Glomerular endothelial cell (primary cell): ENCODE measurements around the gene KCNQ5. TPM values are rescaled to one million over a fixed set of nuclear protein-coding genes. Genes with fewer than 3 reads are reported as not detected.
"Not testable (repeated sequence)": the region's sequence is repeated elsewhere in the genome, so short reads cannot be mapped to it uniquely, and the experiment has no call there.

ENCODE experiments used
- DNase-seq: peaks from one replicate; pipeline ENCODE4 v3.0.0-alpha.2; 2011; ENCODE audit warnings: low read depth, low spot score; ENCODE audit errors: extremely low read depth
- total RNA-seq: library from RNA; depleted of rRNA; stranded (reverse); fragments of >200 nt; gene quantifications from 2 replicates; pipeline ENCODE4 v1.2.3, GENCODE V29; 2015

KCNQ5 gene
- total RNA-seq, 1 donor from 2014 or later, result 1.1 TPM

DNA sequence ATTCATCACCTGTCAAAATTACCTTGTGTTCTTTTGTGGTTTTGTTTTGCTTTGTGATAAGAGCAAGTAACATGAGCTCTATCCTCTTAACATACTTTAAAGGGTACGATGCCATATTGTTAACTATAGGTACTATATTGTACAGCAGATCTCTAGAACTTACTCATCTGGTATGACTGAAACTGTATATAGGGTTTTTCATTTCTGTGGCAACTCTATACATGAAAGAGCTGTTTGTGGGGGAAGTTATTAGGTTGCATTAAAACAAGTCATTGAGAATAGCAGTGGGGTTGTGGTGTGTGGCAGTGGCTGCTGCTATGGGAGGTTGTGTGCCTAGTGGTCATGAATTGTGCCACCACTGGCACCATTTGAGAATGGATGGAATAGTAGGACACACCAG lies 268.4 kb downstream of the KCNQ5 start:
- no peak for DNase-seq

DNA sequence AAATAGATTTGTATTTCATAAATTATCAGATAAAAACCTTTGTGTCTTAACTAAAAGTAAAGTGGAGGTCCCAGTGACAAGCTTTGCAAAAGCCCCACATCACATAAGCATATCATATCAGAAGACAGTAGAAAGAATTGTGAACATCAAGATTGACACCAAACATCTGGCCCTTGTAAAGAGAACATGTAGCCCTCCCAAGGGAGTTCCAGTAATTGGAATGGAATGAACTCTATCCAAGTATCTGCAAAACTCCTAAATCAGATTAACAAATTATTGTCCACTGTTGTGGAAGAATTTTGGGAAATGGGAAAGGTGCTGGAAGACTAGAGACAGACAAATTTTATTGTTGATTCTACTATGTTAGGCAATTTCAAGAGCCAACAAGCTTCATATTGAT lies 268.8 kb downstream of the KCNQ5 start:
- no peak for DNase-seq

DNA sequence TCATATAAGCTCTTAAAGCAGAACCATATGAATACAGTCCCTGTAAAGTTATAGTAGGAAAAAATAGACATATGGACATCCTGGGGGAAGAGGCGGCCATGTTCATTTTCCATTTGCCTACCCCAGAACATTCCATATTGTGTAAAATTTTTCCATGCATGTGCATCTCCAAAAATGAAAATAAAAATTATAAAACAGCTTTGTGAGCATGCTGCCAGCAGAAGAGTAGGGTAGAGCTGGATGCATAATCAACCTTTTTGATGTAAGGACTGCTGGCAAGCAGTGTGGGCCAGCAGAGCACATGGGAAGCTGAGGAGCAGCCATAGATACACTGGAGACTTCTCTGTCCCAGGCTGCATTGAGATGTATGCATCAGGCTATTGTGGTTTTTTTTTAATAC lies 271.0 kb downstream of the KCNQ5 start:
- no peak for DNase-seq

DNA sequence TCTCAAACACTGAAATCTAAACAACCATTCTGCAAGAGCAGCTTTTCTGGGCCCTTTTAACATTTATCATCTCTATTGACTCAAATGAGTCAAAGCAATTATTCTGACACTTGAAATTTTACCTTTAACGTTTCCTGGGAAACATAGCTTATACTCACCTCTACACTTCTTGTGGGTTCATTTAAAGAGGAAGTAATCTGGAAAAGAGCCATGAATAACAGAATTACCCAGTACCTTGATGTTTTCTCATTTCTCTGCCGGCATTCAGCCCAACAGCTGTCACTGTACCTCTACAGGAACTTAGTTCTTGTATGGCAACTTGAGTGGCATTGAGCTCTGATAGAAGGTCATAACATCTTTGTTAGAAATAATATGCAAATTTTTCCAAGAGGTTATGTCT lies 272.2 kb downstream of the KCNQ5 start:
- no peak for DNase-seq

DNA sequence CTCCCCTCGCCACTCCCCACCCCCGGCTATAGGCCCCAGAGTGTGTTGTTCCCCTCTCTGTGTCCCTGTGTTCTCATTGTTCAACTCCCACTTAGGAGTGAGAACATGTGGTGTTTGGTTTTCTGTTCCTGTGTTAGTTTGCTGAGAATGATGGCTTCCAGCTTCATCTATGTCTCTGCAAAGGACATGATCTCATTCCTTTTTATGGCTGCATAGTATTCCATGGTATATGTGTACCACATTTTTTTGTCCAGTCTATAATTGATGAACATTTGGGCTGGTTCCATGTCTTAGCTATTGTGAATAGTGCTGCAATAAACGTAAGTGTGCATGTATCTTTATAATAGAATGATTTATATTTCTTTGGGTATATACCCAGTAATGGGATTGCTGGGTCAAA lies 276.4 kb downstream of the KCNQ5 start:
- DNase-seq, result not testable (repeated sequence)

DNA sequence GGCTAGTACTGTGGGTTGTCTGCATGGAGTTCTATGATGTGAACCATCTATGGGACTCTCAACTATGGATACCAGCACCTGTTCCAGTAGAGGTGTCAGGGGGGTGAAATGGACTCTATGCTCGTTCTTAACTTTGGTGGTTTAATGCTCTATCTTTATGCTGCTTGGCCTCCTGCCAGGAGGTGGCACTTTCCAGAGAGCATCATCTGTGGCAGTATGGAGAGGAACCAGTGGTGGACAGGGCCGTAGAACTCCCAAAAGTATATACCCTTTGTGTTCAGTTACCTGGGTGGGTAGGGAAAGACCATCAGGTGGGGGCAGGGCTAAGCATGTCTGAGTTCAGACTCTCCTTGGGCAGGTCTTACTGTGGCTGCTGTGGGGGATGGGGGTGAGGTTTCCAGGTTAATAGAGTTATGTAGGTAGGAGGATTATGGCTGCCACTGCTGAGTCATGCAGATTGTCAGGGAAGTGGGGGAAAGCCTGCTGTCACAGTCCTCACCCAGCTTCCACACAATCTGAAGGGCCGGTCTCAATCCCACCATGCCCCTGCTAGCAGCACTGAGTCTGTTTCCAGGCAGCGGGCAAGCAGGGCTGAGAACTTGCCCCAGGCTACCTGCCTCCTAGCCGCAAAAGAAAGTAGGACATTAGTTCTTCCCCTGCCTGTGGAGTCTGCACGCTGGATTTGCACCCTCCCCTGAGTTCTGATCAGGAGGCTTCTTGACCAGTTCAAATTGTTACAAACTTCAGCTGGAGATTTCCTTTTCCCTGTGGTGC lies 284.0 kb downstream of the KCNQ5 start:
- DNase-seq, result no peak

DNA sequence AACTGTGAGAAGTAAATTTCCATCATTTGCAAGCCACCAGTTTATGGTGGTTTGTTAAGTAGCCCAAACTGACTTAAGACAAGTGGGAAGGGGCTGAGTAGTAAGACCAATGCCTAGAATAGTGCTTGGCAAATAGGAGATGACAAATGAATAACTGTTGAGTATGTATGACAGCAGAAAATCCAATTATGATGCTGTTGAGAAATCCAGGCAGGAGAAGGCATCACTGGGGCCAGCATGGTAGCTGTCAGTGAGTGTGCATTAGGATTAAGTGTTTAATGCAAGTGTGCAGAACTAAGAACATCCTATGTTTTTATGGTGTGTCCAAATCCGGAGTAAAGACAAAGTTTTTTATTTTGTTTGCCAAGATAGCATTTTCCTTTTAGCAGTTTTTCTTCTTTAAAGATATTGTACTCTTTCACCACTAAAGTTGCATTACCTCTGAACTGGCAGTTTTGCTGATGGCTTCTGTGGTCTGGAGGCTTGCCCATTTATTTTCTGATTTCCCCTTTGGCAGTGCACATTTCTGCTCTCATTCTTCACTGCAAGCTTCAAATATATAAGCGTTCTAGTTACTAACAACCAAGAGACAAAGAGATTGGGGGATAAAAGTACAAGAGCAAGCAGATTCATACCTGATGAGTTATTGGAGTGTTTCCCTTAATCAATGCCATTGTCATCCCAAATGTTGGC lies 289.7 kb downstream of the KCNQ5 start:
- DNase-seq, result no peak

DNA sequence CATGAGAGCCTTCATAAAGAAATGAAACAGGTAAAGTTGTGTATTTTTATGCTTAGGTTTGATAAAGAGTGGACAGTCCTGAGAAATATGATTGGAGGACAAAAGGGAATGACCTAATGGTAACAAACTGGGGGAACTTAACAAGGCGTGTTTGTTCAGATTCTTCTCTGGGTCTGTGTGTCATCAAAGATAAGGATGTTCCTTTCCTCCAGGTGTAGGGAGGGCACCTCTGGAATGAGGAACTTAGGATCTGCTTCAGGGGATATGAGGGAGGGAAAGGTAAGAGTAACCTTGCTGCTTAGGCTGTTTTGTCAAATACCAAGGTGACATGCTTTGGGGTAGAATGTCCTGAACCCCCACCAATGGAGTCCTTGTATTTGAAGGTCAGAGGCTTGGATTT lies 291.9 kb downstream of the KCNQ5 start:
- no peak for DNase-seq

DNA sequence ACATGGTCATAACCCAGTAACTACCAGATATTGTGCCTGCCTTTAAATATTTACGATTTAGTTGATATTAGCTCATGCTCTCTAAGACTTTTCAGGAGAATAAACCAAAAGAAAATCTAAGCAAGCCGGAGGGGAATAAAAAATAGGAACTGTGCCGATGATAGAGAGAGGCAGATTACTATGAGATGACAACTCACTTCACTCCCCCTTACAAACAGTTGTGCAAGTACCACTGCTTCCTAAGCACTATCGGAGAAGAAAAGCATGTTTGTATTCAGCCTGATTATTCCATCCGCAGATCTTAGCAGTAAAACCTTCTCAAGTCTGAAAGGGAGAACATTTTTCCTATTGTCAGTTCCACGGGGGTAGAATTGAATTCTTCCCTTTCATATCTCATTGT lies 294.4 kb downstream of the KCNQ5 start:
- no peak for DNase-seq

DNA sequence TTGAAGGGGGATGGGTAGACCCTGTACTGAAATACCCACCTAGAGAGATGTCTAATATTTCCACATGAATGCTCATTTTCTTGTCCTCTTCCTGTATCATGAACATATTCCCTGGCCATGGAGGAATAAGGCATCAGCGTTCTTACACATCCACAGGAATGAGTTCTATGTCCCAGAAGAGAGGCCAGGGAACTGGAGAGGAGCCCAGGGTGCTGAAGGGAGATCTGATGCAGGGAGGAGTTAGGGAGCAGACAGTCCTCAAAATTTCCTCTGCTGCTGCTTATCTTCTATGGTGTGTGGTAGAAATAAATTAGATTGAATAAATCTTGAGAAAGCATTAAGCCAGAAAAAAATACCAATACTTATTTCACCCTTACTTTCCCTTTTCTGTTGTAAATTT lies 295.0 kb downstream of the KCNQ5 start:
- DNase-seq, result no peak

DNA sequence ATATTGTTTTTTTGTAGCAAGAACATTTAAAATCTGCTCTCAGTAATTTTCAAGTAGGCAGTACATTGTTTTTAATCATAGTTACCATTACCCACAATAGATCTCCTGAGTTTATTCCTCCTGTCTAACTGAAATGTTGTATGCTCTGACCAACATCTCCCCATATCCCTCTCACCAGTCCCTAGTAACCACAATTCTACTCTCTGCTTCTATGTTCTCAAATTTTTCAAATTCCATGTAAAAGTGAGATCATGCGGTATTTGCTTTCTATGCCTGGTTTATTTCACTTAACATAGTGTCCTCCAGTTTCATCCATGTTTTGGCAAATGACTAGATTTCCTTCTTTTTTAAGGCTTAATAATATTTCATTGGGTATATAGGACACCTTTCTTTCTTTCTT lies 300.5 kb downstream of the KCNQ5 start:
- no peak for DNase-seq

DNA sequence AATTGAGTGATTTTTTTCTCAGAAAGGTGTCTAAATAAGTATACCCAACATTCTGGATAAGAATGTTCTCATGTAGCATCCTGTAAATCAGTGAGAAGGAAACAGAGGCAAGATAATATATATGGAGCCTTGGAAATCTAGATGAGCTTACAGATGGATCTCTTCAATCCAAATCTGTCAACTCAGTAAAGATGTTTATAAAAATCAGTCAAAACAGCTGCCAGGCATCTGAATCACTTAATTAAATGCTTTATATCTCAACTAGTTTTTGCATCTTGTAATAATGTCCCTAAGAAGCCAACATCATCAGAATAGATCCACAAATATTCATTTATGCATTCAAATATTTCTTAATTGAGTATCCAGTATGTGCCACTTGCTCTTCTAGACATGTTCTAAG lies 303.3 kb downstream of the KCNQ5 start:
- DNase-seq, result no peak

DNA sequence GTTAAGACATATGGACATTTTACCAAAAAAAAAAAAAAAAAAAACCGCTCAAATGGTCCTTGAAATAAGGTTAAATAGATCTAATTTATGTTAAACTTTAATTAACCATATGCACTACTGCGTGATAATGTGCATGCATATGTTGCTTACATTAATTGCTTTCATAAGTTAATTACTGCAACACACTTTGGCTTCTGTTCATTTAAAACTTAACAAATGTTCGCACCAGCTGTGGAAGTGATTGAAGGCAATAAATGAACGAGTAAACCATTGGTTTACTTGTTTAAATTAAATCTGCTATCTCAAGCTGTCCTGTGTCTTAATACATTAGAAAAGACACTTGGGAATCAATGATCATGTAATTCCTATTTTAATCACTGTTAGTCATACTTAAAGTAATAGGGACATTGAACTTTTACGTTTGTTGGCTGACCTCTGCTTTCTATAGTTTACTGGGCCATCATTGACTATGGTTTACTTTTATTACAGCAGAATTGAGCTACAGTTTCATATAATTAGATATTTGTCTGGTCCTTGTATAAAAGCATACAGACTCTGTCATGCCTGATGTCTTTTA lies 308.8 kb downstream of the KCNQ5 start:
- no peak for DNase-seq

DNA sequence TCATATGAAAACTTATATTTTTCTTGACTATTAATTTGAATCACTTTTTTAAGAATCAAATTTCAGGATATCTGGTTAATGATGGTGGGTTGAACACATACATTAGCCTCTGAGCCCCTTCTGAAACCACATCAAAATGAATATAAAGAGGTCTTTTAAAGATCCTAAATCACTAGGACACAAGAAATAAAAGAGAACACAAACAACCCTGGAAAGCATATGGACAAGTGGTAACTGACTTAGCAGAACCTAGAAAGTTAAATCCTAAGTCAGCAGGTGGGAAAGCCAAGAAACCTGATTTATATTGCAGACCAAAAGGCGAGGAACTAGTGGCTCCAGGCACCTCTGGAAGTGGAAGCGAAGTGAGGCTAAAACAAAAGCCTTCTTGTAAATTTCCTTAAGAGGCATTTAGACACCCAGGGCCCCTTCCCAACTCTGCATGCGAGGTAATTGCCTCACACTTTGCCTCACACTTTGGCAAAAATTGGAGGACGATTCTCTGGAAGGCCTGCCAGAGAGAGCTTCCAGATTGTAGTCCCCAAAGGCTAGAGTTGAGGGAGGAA lies 309.5 kb downstream of the KCNQ5 start:
- no peak for DNase-seq

DNA sequence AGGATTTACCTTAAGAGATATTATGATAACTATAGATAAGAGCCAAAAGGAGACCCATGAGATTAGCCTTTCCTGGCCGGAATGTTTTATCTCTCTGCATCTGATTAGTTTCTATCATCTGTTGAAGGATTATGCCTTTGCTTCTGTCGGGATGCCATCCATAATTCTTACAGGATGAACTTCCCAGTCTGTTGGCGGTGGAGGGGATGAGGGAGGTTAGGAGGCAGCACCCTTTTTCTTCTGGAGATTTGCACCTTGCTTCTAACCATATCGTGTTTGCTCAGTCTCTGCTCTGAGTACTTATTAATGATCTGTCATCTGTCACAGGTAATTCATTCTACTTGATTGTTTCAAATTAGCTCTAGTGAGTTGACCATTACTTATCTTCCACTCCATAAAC lies 311.4 kb downstream of the KCNQ5 start:
- DNase-seq, result no peak

DNA sequence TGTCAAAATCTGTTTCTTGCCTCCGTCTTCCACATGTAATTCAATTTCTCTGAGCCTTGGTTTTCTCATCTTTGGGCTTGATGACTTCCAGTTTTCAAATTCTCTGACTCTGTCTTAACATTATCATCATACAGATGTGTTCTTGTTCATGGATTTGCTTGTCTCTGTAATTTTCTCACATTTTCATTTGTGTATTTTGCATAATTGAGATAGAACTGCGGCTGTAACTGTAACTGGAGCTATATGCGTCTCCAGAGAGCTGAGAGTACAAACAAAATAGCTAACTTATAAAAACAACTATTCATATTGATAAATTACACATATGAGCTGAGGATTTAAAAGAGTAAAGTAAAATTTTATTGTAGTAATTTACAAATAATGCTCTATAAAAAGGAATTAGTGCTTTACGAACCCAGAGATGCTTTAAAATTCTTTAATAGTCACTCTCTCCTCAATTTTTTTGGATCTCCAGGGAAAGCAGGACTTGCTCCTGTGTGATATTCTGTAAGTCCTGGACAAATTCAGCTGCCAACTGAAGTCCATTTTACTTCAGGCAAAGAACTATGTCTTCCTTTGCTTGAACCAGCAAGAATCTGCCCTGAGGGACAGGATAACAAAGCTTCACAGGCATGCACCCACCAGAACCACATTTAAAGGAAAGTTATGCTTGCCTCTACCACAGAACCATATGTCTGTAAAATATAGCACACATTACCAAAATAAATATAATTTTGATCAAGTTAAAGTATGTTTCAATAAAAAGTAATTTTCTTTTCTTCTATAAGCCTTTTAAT lies 315.1 kb downstream of the KCNQ5 start:
- DNase-seq, result no peak

DNA sequence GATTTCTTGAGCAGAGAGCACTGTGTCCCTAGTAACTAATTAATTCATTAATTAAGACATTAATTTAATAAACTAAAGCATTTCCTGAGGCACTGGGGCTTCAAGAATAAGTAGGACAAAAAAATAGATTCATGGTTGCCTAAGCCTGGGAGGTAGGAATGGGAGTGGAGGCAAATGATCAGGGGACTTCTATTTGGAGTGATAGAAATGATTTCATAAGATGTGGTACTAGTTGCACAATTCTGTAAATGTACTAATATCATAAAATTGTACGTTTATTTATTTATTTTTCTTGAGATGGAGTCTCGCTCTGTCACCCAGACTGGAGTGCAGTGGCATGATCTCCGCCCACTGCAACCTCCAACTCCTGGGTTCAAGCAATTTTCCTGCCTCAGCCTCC lies 316.2 kb downstream of the KCNQ5 start:
- DNase-seq, result no peak

DNA sequence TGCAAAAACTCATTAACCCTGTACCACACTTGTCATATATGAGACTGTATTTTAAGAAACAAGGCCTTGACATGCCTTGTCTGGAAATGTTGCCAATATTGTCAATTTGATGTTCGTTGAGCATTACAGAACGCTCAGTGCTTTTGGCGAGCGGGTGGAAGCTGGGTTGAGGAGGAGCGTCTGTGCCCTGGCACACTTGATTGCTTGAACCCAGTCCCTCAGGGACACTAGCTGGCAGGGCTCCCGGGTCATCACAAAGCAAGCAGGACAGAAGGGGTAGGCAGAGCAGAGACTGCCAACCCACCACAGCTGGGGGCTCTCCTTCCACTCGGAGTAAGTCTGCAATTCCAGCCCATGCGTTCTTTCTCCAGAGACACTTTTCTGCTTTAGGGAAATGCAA lies 317.1 kb downstream of the KCNQ5 start:
- no peak for DNase-seq

DNA sequence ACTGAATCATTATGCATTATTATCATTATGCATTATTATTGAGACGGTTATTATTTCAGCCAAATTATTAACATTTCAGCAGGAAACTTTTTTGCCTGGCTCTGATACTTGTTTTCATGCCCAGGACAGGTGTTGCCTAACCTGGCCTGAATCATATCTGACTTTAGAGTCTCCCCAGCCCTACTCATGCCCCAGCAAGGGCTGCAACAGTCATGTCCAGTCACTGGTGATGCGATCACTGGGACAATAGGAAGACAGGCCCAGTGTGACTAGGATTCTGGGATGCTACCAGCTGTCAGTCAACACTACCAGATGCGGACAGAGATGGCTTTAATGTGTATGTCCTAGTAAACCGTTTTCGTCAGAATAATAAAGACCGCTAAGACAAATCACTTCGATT lies 318.4 kb downstream of the KCNQ5 start:
- no peak for DNase-seq

DNA sequence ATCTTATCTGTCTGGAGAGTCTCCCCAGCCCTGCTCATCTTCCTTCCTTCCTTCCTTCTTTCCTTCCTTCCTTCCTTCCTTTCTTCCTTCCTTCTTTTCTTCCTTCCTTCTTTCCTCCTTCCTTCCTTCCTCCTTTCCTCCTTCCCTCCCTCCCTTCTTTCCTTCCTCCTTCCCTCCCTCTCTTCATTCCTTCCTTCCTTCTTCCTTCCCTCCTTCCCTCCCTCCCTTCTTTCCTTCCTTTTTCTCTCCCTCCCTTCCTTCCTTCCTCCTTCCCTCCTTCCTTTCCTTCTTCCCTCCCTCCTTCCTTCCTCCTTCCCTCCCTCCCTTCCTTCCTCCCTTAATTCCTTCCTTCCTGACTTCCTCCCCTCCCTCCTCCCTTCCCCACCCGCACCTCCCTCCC lies 319.4 kb downstream of the KCNQ5 start:
- no peak for DNase-seq

DNA sequence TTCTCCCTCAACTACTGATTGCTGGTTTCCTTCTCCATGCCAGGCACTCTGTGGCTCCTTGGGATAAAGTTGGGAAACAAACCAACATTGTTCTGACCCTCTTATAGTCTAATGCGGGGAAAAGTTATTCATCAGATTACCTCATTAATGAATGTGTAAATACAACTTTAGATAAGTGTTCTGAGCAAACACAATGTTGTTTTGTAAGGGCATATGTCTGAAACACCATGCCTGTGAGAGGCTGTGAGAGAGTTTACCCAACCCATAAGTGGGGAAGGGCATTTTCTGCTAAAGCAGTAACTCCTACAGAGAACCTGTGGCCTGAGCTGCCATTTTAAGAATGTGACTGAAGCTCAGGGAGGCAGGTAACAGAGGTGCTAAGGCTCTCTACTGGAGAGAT lies 319.9 kb downstream of the KCNQ5 start:
- no peak for DNase-seq
